Epidermal melanocyte (primary cell): ENCODE data around the gene PTGFRN.

ENCODE experiments used
- DNase-seq: peaks from one replicate; pipeline ENCODE4 v3.0.0; 2011; ENCODE audit warnings: low spot score; ENCODE audit not compliant: insufficient read length

Gene PTGFRN

GRCh38 chr1:116942344-116942743, 32.6 kb downstream of the PTGFRN start:
- no peak for DNase-seq

- no peak for DNase-seq
These were observed 33.7 kb downstream of the PTGFRN start for GRCh38 chr1:116943438-116943837.

- no peak for DNase-seq
These were observed 34.9 kb downstream of the PTGFRN start for GRCh38 chr1:116944613-116945012.

DNA sequence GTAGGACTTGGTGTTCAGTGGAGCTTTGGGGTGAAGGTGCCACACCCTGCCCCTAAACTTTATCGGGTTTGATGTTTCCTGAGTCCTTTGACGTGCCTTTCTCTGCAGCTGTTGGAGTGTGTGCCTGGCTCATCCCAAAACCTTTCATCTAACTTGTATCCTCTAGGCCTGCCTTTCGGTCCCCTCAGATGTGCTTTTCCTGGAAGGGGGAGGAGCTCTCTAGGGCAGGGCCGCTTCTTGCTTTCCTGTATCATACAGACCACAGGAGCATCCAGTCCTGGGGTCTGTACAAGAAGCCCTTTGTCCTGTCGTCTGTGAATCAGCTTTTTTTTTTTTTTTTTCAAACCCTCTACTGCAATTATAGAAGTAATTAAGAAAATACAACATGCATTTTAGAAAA, 35.7 kb downstream of the PTGFRN start:
- no peak for DNase-seq

GRCh38 chr1:116945996-116946395, 36.3 kb downstream of the PTGFRN start:
- no peak for DNase-seq

- no peak for DNase-seq
These were observed 37.6 kb downstream of the PTGFRN start for GRCh38 chr1:116947092-116947860.

GRCh38 chr1:116948046-116948445, 38.3 kb downstream of the PTGFRN start:
- DNase-seq: no peak

DNA sequence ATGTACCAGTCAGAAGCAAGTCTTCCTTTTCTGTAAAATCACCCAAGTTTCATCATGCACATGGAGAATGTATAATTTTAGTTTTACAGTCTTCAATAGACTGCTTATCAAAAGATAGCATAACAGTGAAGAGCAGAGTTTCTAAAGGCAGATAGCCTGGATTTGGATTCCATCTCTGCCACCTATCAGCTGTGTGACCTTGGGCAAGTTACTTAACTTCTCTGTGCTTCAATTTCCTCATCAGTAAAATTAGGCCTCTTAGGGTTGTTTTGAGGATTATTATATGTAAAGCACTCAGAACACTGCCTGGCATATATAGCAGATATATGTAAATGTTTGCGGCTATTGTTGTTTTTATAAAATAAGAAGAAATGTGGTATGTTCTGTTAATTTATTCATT, 38.9 kb downstream of the PTGFRN start:
- no peak for DNase-seq

DNA sequence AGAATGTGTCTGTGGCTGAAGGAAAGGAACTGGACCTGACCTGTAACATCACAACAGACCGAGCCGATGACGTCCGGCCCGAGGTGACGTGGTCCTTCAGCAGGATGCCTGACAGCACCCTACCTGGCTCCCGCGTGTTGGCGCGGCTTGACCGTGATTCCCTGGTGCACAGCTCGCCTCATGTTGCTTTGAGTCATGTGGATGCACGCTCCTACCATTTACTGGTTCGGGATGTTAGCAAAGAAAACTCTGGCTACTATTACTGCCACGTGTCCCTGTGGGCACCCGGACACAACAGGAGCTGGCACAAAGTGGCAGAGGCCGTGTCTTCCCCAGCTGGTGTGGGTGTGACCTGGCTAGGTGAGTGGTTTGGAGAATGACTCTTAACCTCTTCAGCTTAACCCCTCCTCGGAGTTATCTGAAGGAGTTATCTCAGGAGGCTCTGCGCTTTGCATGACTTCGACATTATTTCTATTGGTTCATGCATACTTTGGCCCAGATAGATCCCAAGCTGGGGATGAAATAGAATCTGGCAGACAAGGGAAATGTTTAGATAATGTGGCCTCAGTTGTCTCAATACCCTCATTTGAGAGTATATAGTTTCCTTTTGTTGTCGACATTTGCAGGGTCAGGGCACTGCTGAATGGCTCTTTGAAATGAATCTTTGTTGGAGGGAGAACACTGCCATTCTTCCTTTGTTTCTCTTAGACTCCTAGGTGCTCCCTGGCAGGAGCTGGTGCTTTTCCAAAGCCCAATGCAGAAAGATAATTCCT, 39.7 kb downstream of the PTGFRN start:
- no peak for DNase-seq

GRCh38 chr1:116950517-116951199, 40.9 kb downstream of the PTGFRN start:
- DNase-seq: no peak

DNA sequence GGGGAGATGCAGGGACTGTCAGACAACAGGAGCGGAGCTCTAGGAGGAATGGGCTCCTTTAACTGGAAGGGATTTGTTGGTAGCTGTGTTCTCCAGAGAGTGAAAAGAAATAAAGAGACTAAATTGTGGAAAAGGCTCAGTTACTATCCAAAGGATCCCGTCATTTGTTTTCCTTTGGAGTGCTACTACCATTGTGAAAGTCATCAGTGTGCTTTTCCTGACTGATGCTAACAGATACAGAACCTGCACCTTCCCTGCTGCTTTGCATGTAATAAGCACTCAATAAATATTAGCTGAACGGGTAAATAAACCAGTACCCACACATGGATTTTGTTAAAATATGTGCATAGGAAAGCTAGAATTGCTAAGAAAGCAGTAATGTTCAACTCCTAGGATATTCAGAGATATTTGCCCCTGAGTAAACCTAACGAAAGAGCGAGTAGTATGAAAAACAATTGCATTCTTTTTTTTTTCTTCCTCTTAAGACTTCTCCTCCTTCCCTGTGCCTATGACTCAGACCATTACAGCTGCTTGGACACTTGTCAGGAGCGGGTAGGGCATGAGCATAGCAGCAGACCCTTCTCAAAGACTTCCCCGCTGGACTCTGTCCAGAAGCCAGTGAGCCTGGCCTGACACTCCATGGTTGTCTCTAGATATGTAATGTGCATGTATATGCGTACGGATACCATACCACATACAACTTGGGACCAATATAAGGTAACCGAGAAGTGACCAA, 41.7 kb downstream of the PTGFRN start:
- no peak for DNase-seq

GRCh38 chr1:116952738-116953275, 43.1 kb downstream of the PTGFRN start:
- DNase-seq: no peak

GRCh38 chr1:116954440-116954839, 44.7 kb downstream of the PTGFRN start:
- no peak for DNase-seq

- DNase-seq: no peak
These were observed 46.7 kb downstream of the PTGFRN start for GRCh38 chr1:116956378-116956777.

GRCh38 chr1:116957646-116958045, 47.9 kb downstream of the PTGFRN start:
- DNase-seq: no peak

DNA sequence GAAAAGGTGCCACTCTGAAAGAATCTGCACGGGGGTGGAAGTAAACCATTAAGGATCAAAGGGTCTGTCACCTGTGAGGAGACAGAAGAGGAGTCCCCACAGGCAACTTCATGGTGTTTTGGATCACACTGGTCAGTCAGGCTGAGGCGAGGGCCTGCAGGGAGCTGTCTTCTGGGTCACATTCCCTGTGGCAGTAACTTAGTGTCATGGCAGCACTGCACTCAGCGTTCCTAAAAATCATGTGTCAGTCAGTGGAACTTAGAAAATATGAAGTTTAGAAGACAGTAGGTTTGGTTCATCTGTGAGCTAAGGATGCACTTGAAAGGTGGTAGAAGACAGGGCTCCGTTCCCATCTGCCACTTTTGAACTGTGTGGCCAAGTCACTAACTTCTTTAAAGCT, 48.4 kb downstream of the PTGFRN start:
- no peak for DNase-seq

- no peak for DNase-seq
These were observed 49.3 kb downstream of the PTGFRN start for GRCh38 chr1:116958977-116959376.

DNA sequence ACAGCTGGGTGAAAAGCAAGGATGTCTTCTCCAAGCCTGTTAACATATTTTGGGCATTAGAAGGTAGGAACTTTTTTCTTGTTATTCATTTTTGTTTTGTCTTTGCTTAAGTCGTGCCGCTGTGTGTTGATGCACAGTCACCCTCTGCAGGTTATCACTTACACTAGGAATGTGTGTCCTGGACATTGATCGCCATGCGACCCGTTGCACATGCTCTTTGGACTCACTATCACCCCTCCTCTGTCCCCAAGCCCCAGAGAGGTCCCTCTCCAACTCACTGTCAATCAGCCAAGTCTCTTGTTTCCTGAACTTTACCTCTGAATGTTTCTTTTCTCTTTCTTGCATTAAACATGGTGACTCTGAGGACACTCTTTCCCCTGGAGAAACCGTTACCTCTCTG, 51.9 kb downstream of the PTGFRN start:
- DNase-seq: no peak

- DNase-seq: no peak
These were observed 53.4 kb downstream of the PTGFRN start for GRCh38 chr1:116962987-116963639.

DNA sequence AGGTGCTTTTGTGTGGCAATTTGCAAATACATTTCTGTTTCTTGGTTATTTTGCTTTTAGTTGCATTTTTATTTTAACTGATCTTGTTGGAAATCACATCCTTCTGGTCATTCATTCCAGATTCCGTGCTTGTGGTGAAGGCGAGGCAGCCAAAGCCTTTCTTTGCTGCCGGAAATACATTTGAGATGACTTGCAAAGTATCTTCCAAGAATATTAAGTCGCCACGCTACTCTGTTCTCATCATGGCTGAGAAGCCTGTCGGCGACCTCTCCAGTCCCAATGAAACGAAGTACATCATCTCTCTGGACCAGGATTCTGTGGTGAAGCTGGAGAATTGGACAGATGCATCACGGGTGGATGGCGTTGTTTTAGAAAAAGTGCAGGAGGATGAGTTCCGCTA, 57.1 kb downstream of the PTGFRN start:
- DNase-seq: no peak

DNA sequence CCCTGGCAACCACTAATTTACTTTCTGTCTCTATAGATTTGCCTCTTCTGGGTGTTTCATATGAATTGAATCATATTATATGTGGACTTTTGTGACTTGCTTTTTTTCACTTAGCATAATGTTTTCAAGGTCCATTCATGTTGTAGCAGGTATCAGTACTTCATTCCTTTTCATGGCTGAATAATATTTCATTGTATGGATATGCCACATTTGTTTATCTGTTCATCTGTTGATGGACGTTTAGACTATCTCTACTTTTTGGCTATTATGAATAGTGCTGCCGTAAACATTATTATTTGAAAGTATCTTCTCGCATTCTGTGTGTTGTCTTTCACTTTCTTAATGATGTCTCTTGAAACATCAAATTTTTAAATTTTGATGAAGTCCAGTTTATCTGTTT, 59.0 kb downstream of the PTGFRN start:
- no peak for DNase-seq
